Measurements from ENCODE around the gene SLC35F3. TPM values are rescaled to one million over a fixed set of nuclear protein-coding genes. Genes with fewer than 3 reads are reported as not detected.

Gene SLC35F3
- total and polyA plus RNA-seq, 2 experiments from 2014 or later: 1.0 to 3.2 TPM

- peaks cover 16% of the 10 kb centered on the region for H3K27me3 Mint-ChIP-seq (ENCODE audit: insufficient read depth, low read depth, poor library complexity)
- 0 out of 2 replicates have a peak, but pooled peaks cover 2% of the 10 kb centered on the region for H3F3A ChIP-seq (replicated peaks; ENCODE audit: low read depth)
Measured at GRCh38 chr1:233909195-233909594, 4.7 kb downstream of the SLC35F3 start.

More at GRCh38 chr1:233909195-233909594, 4.7 kb downstream of the SLC35F3 start:
- Histone ChIP-seq H4K20me1 (replicated peaks; ENCODE audit: insufficient read depth) (peaks cover 7% of the 10 kb centered on the region; the same call in 1 of the 2 replicates), H3K4me3 (no peak overlapping the region), H3K9me2 (ENCODE audit: insufficient read depth) (no peaks in the 10 kb centered on the region), H3K4me1 (ENCODE audit: insufficient read depth) (peaks cover 7% of the 10 kb centered on the region; the same call in 1 of the 2 replicates), H3K79me2 (replicated peaks; ENCODE audit: insufficient read depth) (no peaks in the 10 kb centered on the region), H2AFZ (no peak overlapping the region), H3K27ac (ENCODE audit: low read depth) (no peak overlapping the region), H3K4me2 (no peak overlapping the region), H3K36me3 (ENCODE audit: insufficient read depth) (peaks cover 3% of the 10 kb centered on the region), H3K27me3 (ENCODE audit: insufficient read depth) (peaks cover 29% of the 10 kb centered on the region)
- TF ChIP-seq JUNB (IDR thresholded peaks at IDR 0.05; ENCODE audit: unreplicated experiment) (no peak), REST (IDR thresholded peaks at IDR 0.05; ENCODE audit: unreplicated experiment) (no peak), EZH2phosphoT487 (IDR thresholded peaks at IDR 0.05; ENCODE audit: unreplicated experiment) (no peak), ZNF114 (CRISPR knock-in tag; IDR thresholded peaks at IDR 0.05) (no peak), POLR2AphosphoS5 (IDR thresholded peaks at IDR 0.05; ENCODE audit: low read depth) (no peak), STAT1 (IDR thresholded peaks at IDR 0.05; ENCODE audit: unreplicated experiment) (no peak), CREB1 (CRISPR knock-in tag; IDR thresholded peaks at IDR 0.05; ENCODE audit: low read depth) (no peak), NANOG (IDR thresholded peaks at IDR 0.05; ENCODE audit: borderline replicate concordance) (no peak), ZNF331 (CRISPR knock-in tag; IDR thresholded peaks at IDR 0.05; ENCODE audit: low read depth) (no peak), EZH2 (IDR thresholded peaks at IDR 0.05; ENCODE audit: low read depth, unreplicated experiment) (no peak), CTCF (conservative IDR thresholded peaks at IDR 0.05; ENCODE audit: low read depth in 2 of 2) (no peak)
- TF ChIP-seq, protein P1, sequence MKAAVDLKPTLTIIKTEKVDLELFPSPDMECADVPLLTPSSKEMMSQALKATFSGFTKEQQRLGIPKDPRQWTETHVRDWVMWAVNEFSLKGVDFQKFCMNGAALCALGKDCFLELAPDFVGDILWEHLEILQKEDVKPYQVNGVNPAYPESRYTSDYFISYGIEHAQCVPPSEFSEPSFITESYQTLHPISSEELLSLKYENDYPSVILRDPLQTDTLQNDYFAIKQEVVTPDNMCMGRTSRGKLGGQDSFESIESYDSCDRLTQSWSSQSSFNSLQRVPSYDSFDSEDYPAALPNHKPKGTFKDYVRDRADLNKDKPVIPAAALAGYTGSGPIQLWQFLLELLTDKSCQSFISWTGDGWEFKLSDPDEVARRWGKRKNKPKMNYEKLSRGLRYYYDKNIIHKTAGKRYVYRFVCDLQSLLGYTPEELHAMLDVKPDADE (IDR thresholded peaks at IDR 0.05): no peak
- TF ChIP-seq, protein P2, sequence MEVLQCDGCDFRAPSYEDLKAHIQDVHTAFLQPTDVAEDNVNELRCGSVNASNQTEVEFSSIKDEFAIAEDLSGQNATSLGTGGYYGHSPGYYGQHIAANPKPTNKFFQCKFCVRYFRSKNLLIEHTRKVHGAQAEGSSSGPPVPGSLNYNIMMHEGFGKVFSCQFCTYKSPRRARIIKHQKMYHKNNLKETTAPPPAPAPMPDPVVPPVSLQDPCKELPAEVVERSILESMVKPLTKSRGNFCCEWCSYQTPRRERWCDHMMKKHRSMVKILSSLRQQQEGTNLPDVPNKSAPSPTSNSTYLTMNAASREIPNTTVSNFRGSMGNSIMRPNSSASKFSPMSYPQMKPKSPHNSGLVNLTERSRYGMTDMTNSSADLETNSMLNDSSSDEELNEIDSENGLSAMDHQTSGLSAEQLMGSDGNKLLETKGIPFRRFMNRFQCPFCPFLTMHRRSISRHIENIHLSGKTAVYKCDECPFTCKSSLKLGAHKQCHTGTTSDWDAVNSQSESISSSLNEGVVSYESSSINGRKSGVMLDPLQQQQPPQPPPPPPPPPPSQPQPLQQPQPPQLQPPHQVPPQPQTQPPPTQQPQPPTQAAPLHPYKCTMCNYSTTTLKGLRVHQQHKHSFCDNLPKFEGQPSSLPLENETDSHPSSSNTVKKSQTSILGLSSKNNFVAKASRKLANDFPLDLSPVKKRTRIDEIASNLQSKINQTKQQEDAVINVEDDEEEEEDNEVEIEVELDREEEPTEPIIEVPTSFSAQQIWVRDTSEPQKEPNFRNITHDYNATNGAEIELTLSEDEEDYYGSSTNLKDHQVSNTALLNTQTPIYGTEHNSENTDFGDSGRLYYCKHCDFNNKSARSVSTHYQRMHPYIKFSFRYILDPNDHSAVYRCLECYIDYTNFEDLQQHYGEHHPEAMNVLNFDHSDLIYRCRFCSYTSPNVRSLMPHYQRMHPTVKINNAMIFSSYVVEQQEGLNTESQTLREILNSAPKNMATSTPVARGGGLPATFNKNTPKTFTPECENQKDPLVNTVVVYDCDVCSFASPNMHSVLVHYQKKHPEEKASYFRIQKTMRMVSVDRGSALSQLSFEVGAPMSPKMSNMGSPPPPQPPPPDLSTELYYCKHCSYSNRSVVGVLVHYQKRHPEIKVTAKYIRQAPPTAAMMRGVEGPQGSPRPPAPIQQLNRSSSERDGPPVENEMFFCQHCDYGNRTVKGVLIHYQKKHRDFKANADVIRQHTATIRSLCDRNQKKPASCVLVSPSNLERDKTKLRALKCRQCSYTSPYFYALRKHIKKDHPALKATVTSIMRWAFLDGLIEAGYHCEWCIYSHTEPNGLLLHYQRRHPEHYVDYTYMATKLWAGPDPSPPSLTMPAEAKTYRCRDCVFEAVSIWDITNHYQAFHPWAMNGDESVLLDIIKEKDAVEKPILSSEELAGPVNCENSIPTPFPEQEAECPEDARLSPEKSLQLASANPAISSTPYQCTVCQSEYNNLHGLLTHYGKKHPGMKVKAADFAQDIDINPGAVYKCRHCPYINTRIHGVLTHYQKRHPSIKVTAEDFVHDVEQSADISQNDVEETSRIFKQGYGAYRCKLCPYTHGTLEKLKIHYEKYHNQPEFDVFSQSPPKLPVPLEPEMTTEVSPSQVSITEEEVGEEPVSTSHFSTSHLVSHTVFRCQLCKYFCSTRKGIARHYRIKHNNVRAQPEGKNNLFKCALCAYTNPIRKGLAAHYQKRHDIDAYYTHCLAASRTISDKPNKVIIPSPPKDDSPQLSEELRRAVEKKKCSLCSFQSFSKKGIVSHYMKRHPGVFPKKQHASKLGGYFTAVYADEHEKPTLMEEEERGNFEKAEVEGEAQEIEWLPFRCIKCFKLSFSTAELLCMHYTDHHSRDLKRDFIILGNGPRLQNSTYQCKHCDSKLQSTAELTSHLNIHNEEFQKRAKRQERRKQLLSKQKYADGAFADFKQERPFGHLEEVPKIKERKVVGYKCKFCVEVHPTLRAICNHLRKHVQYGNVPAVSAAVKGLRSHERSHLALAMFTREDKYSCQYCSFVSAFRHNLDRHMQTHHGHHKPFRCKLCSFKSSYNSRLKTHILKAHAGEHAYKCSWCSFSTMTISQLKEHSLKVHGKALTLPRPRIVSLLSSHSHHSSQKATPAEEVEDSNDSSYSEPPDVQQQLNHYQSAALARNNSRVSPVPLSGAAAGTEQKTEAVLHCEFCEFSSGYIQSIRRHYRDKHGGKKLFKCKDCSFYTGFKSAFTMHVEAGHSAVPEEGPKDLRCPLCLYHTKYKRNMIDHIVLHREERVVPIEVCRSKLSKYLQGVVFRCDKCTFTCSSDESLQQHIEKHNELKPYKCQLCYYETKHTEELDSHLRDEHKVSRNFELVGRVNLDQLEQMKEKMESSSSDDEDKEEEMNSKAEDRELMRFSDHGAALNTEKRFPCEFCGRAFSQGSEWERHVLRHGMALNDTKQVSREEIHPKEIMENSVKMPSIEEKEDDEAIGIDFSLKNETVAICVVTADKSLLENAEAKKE (CRISPR knock-in tag; IDR thresholded peaks at IDR 0.05): no peak
- Mint-ChIP-seq H3K36me3 (ENCODE audit: low read depth) (peaks cover 1% of the 10 kb centered on the region; the same call in 1 of the 3 replicates), H3K9me3 (no peaks in the 10 kb centered on the region; the same call in 2 of the 3 replicates), H3K4me3 (no peak overlapping the region), H3K4me1 (peaks cover 7% of the 10 kb centered on the region), H3K27ac (no peak overlapping the region)
- ATAC-seq (no peak), DNase-seq (ENCODE audit: low spot score) (no peak)
